Glutamatergic neuron (in vitro differentiated cells): ENCODE data around the gene ADAMTS4. TPM values are rescaled to one million over a fixed set of nuclear protein-coding genes. Genes with fewer than 3 reads are reported as not detected.

ENCODE experiments used
- DNase-seq: peaks from one replicate; pipeline ENCODE4 v3.0.0; 2022
- H3K27ac Mint-ChIP-seq: one replicate; pipeline ENCODE4 v1.8.0; 2020; ENCODE audit warnings: mild to moderate bottlenecking, mixed read lengths, inconsistent platforms; ENCODE audit not compliant: unreplicated experiment
- H3K27me3 Mint-ChIP-seq: one replicate; pipeline ENCODE4 v1.8.0; 2020; ENCODE audit warnings: mild to moderate bottlenecking, moderate library complexity, mixed read lengths, inconsistent platforms; ENCODE audit not compliant: unreplicated experiment
- H3K36me3 Mint-ChIP-seq: one replicate; pipeline ENCODE4 v1.8.0; 2020; ENCODE audit warnings: mild to moderate bottlenecking, mixed read lengths, inconsistent platforms; ENCODE audit not compliant: unreplicated experiment
- H3K4me1 Mint-ChIP-seq: one replicate; pipeline ENCODE4 v1.8.0; 2020; ENCODE audit warnings: mild to moderate bottlenecking, low read depth, mixed read lengths, inconsistent platforms; ENCODE audit not compliant: unreplicated experiment
- H3K4me3 Mint-ChIP-seq: one replicate; pipeline ENCODE4 v1.8.0; 2020; ENCODE audit warnings: mild to moderate bottlenecking, mixed read lengths, inconsistent platforms; ENCODE audit not compliant: unreplicated experiment
- H3K9me3 Mint-ChIP-seq: one replicate; pipeline ENCODE4 v1.8.0; 2020; ENCODE audit warnings: mild to moderate bottlenecking, moderate library complexity, mixed read lengths, inconsistent platforms; ENCODE audit not compliant: unreplicated experiment
- total RNA-seq: library from RNA; stranded (reverse); fragmentation: NEBNext Ultra II Directional; extraction: Animal tissue kit (Norgen Biotek cat#: 25700); gene quantifications from one replicate; pipeline ENCODE4 v1.2.1, GENCODE V29; 2021; ENCODE audit not compliant: unreplicated experiment
- TF ChIP-seq, protein P1 (sequence below): fragments of 200-600 bp; sonication (generic); IDR thresholded peaks from one replicate; pipeline ENCODE4 v1.5.0; 2021; ENCODE audit not compliant: partially characterized antibody, unreplicated experiment

Gene ADAMTS4
- total RNA-seq, 1 donor from 2014 or later: 12.3 TPM

DNA sequence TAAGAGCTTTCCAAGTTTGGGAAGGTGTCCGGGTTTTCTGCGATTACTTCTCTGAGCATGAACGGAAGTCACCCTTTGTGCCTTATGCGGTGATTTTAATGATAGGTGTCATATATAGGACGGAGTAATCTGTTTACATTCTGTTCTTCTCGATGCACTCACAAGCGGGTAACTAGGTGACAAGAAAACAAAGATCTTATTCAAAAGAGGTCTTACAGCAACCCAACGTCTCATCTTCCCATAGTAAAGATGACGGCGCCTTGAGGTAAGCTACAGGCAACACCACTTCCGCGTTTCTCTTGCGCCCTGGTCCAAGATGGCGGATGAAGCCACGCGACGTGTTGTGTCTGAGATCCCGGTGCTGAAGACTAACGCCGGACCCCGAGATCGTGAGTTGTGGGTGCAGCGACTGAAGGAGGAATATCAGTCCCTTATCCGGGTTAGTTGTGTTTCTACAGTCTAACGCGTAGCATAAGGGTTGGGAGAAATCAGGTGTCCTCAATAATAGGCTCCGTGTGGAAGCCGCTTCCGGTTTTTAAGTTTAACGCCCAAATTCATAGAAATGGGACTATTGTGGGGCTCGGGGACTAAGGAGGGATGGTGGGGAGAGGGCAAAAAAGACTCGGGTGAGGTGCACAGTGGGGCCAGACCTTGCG is 45.0 kb downstream of the ADAMTS4 start, which contains the start of gene UFC1:
TSS of gene UFC1 (plus strand) at position 297 of the 656 bp plus-strand sequence. CDS start at position 317, 20 bp downstream.
- peak within 1 kb of the TSS; percentile 99 for H3K4me3 Mint-ChIP-seq
- peaks cover 6% of the 10 kb centered on the region for H3K27me3 Mint-ChIP-seq
- DNase-seq: peak; percentile 74
- no peaks in the 10 kb centered on the region for H3K36me3 Mint-ChIP-seq
- TF ChIP-seq, protein P1, sequence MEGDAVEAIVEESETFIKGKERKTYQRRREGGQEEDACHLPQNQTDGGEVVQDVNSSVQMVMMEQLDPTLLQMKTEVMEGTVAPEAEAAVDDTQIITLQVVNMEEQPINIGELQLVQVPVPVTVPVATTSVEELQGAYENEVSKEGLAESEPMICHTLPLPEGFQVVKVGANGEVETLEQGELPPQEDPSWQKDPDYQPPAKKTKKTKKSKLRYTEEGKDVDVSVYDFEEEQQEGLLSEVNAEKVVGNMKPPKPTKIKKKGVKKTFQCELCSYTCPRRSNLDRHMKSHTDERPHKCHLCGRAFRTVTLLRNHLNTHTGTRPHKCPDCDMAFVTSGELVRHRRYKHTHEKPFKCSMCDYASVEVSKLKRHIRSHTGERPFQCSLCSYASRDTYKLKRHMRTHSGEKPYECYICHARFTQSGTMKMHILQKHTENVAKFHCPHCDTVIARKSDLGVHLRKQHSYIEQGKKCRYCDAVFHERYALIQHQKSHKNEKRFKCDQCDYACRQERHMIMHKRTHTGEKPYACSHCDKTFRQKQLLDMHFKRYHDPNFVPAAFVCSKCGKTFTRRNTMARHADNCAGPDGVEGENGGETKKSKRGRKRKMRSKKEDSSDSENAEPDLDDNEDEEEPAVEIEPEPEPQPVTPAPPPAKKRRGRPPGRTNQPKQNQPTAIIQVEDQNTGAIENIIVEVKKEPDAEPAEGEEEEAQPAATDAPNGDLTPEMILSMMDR: no peak
- peaks cover 4% of the 10 kb centered on the region for H3K4me1 Mint-ChIP-seq
- peak within 1 kb of the TSS; percentile 100 for H3K27ac Mint-ChIP-seq
- peaks cover 5% of the 10 kb centered on the region for H3K9me3 Mint-ChIP-seq

DNA sequence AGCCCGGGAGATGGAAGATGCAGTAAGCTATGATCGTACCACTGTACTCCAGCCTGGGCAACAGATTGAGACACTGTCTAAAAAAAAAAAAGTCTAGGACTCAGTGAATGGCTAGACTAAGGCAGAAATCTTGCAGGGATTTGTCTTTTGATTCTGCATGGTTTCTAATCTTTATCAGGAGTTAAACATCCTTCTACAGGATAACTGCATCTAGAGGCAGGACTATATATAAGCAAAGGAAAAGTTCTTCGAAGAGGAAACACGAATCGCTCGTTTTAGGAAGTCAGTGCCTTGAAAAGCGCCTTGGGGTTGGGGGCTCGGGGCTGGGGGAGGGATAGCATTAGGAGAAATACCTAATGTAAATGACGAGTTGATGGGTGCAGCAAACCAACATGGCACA is 45.7 kb downstream of the ADAMTS4 start:
- no peaks in the 10 kb centered on the region for H3K36me3 Mint-ChIP-seq

GRCh38 chr1:161145832-161146231 is 53.0 kb downstream of the ADAMTS4 start:
- DNase-seq: no peak
- Mint-ChIP-seq H3K4me3 (no peak overlapping the region), H3K9me3 (no peaks in the 10 kb centered on the region), H3K4me1 (peaks cover 2% of the 10 kb centered on the region), H3K27ac (no peak overlapping the region), H3K27me3 (no peaks in the 10 kb centered on the region), H3K36me3 (no peaks in the 10 kb centered on the region)
- TF ChIP-seq, protein P1: no peak

More for the DNA sequence above, 45.7 kb downstream of the ADAMTS4 start:
- H3K4me3 Mint-ChIP-seq: peak overlapping the region; percentile 99
- no peak for DNase-seq
- peaks cover 6% of the 10 kb centered on the region for H3K27me3 Mint-ChIP-seq
- peaks cover 3% of the 10 kb centered on the region for H3K9me3 Mint-ChIP-seq
- TF ChIP-seq, protein P1: no peak
- peak overlapping the region; percentile 100 for H3K27ac Mint-ChIP-seq
- peaks cover 2% of the 10 kb centered on the region for H3K4me1 Mint-ChIP-seq

- Mint-ChIP-seq H3K4me3 (no peak overlapping the region), H3K27me3 (no peaks in the 10 kb centered on the region), H3K9me3 (peaks cover 2% of the 10 kb centered on the region), H3K27ac (no peak overlapping the region), H3K36me3 (no peaks in the 10 kb centered on the region), H3K4me1 (no peaks in the 10 kb centered on the region)
- no peak for DNase-seq
- TF ChIP-seq, protein P1: no peak
Measured at GRCh38 chr1:161140755-161141400, 58.0 kb downstream of the ADAMTS4 start.

GRCh38 chr1:161139766-161140165 is 59.1 kb downstream of the ADAMTS4 start:
- TF ChIP-seq, protein P1: peak; percentile 57
- no peaks in the 10 kb centered on the region for H3K36me3 Mint-ChIP-seq
- H3K4me1 Mint-ChIP-seq: no peaks in the 10 kb centered on the region
- no peak overlapping the region for H3K4me3 Mint-ChIP-seq
- H3K27me3 Mint-ChIP-seq: no peaks in the 10 kb centered on the region
- no peak overlapping the region for H3K27ac Mint-ChIP-seq
- no peak for DNase-seq
- H3K9me3 Mint-ChIP-seq: peaks cover 2% of the 10 kb centered on the region
